K562 (cell line): ENCODE results near the gene ARNT2. TPM values are rescaled to one million over a fixed set of nuclear protein-coding genes. Genes with fewer than 3 reads are reported as not detected.

Experiments
- ATAC-seq: fragments of 200-7000 bp; cut with Tn5 transposase; 3 replicates; pipeline ENCODE4 v1.9.1; 2020; ENCODE audit warnings: moderate library complexity
- BruUV-seq: library from RNA; stranded (reverse); fragments of 400-500 nt; replicated peaks from 2 replicates; lab custom pipeline; 2021; lab: Mats Ljungman, UMichigan
- CTCF ChIA-PET: fragments of 300-600 bp; formaldehyde crosslinking; extraction: SDS; loops from one replicate; lab custom pipeline; 2021; ENCODE audit warnings: low intra/inter-chr PET ratio; lab: Yijun Ruan, JAX
- POLR2A ChIA-PET: fragments of 300-600, 350-650 bp; sonication (Branson Sonifier 250); formaldehyde crosslinking; extraction: SDS; loops from one replicate; lab custom pipeline; 2021; ENCODE audit warnings: antibody characterized with exemption, inconsistent platforms; lab: Yijun Ruan, JAX
- DNase-seq, 4 experiments: peaks; one replicate each; pipeline versions ENCODE4 v3.0.0 to v3.0.0-alpha.2; 2011 to 2018; ENCODE audit warnings: low spot score in 3 of 4, mixed read lengths in 3 of 4; ENCODE audit errors: extremely low read depth in 1 of 4
- FAIRE-seq: peaks from 2 replicates; lab custom pipeline; 2011; peaks lifted over from hg19 to GRCh38; lab: Jason Lieb, UNC
- H2AFZ ChIP-seq: 2 replicates; pipeline ENCODE4 v1.6.0; 2011; ENCODE audit warnings: low read depth, low read length, control low read depth, inconsistent platforms
- H3K27ac ChIP-seq: fragments of 200-600 bp; 3 replicates; pipeline ENCODE4 v1.8.0; 2011; ENCODE audit warnings: low read depth, mild to moderate bottlenecking, control low read depth, inconsistent platforms, low read length, moderate library complexity, mixed read lengths; ENCODE audit errors: extremely low read depth
- H3K27me3 ChIP-seq, 2 experiments: fragments of 300-600 bp in 1 of 2; 2 replicates in 1 of 2; 3 replicates in 1 of 2; pipeline versions ENCODE4 v1.6.0 to v1.8.0; 2011; ENCODE audit warnings: inconsistent platforms in 2 of 2, low read length in 2 of 2, mild to moderate bottlenecking in 1 of 2, mixed read lengths in 1 of 2, moderate library complexity in 1 of 2; ENCODE audit not compliant: control insufficient read depth in 2 of 2, insufficient read depth in 2 of 2
- H3K36me3 ChIP-seq: fragments of 300-600 bp; 3 replicates; pipeline ENCODE4 v1.8.0; 2011; ENCODE audit warnings: mild to moderate bottlenecking, low read length, inconsistent platforms; ENCODE audit not compliant: control insufficient read depth, insufficient read depth
- H3K4me1 ChIP-seq, 2 experiments: fragments of 200-600 bp in 1 of 2; replicated peaks in 1 of 2; 2 replicates in 1 of 2; 3 replicates in 1 of 2; pipeline versions ENCODE4 v1.5.1 to v1.8.0; 2011; ENCODE audit warnings: inconsistent platforms in 2 of 2, low read length in 2 of 2, mild to moderate bottlenecking in 1 of 2, mixed read lengths in 1 of 2, moderate library complexity in 1 of 2; ENCODE audit not compliant: control insufficient read depth in 2 of 2, insufficient read depth in 2 of 2
- H3K4me2 ChIP-seq: 2 replicates; pipeline ENCODE4 v1.6.1; 2011; ENCODE audit warnings: low read length, control low read depth, inconsistent platforms, mixed read lengths; ENCODE audit not compliant: insufficient read depth
- H3K4me3 ChIP-seq: fragments of 200-600 bp; sonication (generic), shearing (Covaris generic); 2 replicates; pipeline ENCODE4 v1.5.1; 2016; ENCODE audit warnings: control low read depth, inconsistent platforms
- H3K79me2 ChIP-seq: fragments of 200-600 bp; 3 replicates; pipeline ENCODE4 v1.8.0; 2011; ENCODE audit warnings: low read length, inconsistent platforms; ENCODE audit not compliant: control insufficient read depth, insufficient read depth
- H3K9ac ChIP-seq, 2 experiments: 2 replicates each; pipeline versions ENCODE4 v1.6.0 to v1.6.1; 2011; ENCODE audit warnings: low read depth in 2 of 2, low read length in 2 of 2, control low read depth in 1 of 2, inconsistent platforms in 1 of 2, mild to moderate bottlenecking in 1 of 2, mixed read lengths in 1 of 2; ENCODE audit not compliant: insufficient read depth in 1 of 2
- H3K9me1 ChIP-seq: one replicate; pipeline ENCODE4 v1.6.0; 2011; ENCODE audit warnings: inconsistent platforms, mild to moderate bottlenecking, low read length, moderate library complexity; ENCODE audit not compliant: control insufficient read depth, insufficient read depth
- H3K9me3 ChIP-seq: replicated peaks from 2 replicates; pipeline ENCODE4 v1.5.1; 2011; ENCODE audit warnings: low read depth, low read length, inconsistent platforms; ENCODE audit not compliant: control insufficient read depth, insufficient read depth
- H4K20me1 ChIP-seq: replicated peaks from 2 replicates; pipeline ENCODE4 v1.6.1; 2011; ENCODE audit warnings: low read length, inconsistent platforms, mixed read lengths; ENCODE audit not compliant: control insufficient read depth, insufficient read depth
- CTCF ChIP-seq, 3 experiments: IDR thresholded peaks in 2 of 3; conservative IDR thresholded peaks in 1 of 3; 2 replicates each; pipeline ENCODE4 v1.5.1; 2011 to 2012; ENCODE audit warnings: low read length in 3 of 3, mild to moderate bottlenecking in 3 of 3, control low read depth in 2 of 3, improper control_type of control experiment in 1 of 3, inconsistent platforms in 1 of 3, low read depth in 1 of 3, mixed read lengths in 1 of 3, moderate library complexity in 1 of 3; ENCODE audit not compliant: insufficient read depth in 2 of 3
- KDM1A ChIP-seq, 2 experiments: fragments of 450-650 bp; IDR thresholded peaks; 2 replicates each; pipeline ENCODE4 v1.6.1; 2016; ENCODE audit warnings: mild to moderate bottlenecking in 2 of 2
- NCOA6 ChIP-seq: fragments of 450-650 bp; IDR thresholded peaks from 2 replicates; pipeline ENCODE4 v1.6.1; 2017; ENCODE audit warnings: mild to moderate bottlenecking
- RAD21 ChIP-seq, 2 experiments: fragments of 250-450 bp in 1 of 2; fragments of 450-650 bp in 1 of 2; sonication (Bioruptor Pico) in 1 of 2; formaldehyde crosslinking in 1 of 2; IDR thresholded peaks in 1 of 2; conservative IDR thresholded peaks in 1 of 2; 2 replicates each; pipeline versions ENCODE4 v1.4.0 to v1.8.0; 2020 to 2022; ENCODE audit warnings: mild to moderate bottlenecking in 2 of 2, moderate library complexity in 1 of 2
- ZNF57 ChIP-seq: fragments of 450-650 bp; formaldehyde crosslinking; IDR thresholded peaks from 2 replicates; pipeline ENCODE4 v1.4.0; 2020; ENCODE audit warnings: mild to moderate bottlenecking, moderate library complexity
- ZNF695 ChIP-seq: fragments of 450-650 bp; formaldehyde crosslinking; IDR thresholded peaks from 2 replicates; pipeline ENCODE4 v1.4.0; 2020; ENCODE audit warnings: mild to moderate bottlenecking, moderate library complexity
- WGBS: fragments of 100-300 bp; shearing (Covaris generic); methylation state at CpG from one replicate; pipeline ENCODE4 v1.1.6; 2016; ENCODE audit warnings: low coverage, mixed read lengths; ENCODE audit not compliant: insufficient coverage; ENCODE audit errors: missing lambda C conversion rate; 5-methylcytosine and 5-hydroxymethylcytosine counted together
- in situ Hi-C: fragments of 300-500 bp; cut with MboI; formaldehyde crosslinking; loops from 4 replicates; pipeline ENCODE4 v1.15.0; 2018; ENCODE audit warnings: inconsistent platforms, mixed read lengths
- intact Hi-C: fragments of 100-400 bp; cut with micrococcal nuclease; formaldehyde crosslinking; loops from 2 replicates; pipeline ENCODE4 v1.14.2; 2022
- polyA plus RNA-seq, 8 experiments: library from polyadenylated mRNA; depleted of rRNA in 4 of 8; stranded (reverse) in 5 of 8; unstranded in 3 of 8; fragments of >200 nt; fragmentation: Nextera tagmentation in 2 of 8; fragmentation: Illumina TruSeq in 1 of 8; extraction: Ambion mirVana in 2 of 8; extraction: Trizol in 1 of 8; gene quantifications; 2 replicates each; pipeline versions ENCODE4 v1.2.1 to v1.2.3, GENCODE V29; 2011 to 2014; ENCODE audit warnings: inconsistent platforms in 1 of 8, missing spikeins in 1 of 8
- total RNA-seq, 7 experiments: library from RNA; depleted of rRNA in 6 of 7; stranded (reverse); fragments of >200 nt in 6 of 7; fragmentation: Illumina TruSeq in 2 of 7; extraction: Trizol in 2 of 7; gene quantifications; 2 replicates each; pipeline versions ENCODE4 v1.2.1 to v1.2.3, GENCODE V29; 2011 to 2021; ENCODE audit warnings: low replicate concordance in 1 of 7

ARNT2 gene
- total and polyA plus RNA-seq, 9 of the 15 experiments (the other 6 are each of a cell fraction or from before 2014, with no cell fraction given) = 0.01 TPM; not detected in 8

DNA sequence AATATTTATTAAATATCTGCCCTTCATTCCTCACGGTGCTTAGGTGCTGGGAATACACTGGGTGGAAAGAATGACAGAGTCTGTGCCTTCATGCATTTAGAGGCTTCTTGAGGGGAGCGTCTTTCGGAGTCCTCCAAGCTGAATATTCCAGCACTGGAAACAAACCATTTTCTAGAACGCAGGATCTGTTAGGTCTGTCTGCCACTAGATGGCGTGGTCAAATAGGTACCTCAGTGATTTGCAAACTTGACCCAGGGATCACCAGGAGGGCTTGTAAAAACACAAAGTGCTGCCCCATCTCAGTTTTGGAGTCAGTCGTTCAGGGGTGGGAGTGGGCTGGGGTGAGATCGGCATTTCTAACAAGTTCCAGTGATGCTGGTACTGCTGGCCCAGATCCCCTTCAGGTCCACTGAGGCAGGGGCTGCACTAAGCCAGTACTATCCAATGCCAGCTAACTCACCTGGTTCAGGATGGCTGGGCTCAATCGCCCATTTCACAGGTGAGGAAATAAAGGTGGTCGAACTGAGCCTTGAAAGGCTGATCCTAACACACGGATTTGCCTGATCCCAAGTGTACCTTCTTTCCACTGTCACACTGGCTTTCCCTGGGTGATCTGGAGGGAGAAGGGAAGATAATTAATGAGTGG lies 14.8 kb downstream of the ARNT2 start:
- Histone ChIP-seq H2AFZ (no peak overlapping the region), H3K36me3 (no peaks in the 10 kb centered on the region), H3K4me1 (no peaks in the 10 kb centered on the region), H3K9me3 (no peaks in the 10 kb centered on the region), H3K9ac (no peak overlapping the region), H3K79me2 (no peaks in the 10 kb centered on the region), H3K9me1 (no peaks in the 10 kb centered on the region), H4K20me1 (no peaks in the 10 kb centered on the region; the same call in none of the 2 replicates), H3K4me3 (no peak overlapping the region), H3K4me2 (no peak overlapping the region), H3K27ac (no peak overlapping the region), H3K27me3 (peaks cover 0 to 2% of the 10 kb centered on the region in 2 experiments; a peak in 2 of 5 replicates)
- peak; percentile 90 for FAIRE-seq
- ChIA-PET POLR2A (interaction anchor here (0.6 kb wide), 1 partner anchor 21 kb away, joined by 4 read pairs; no protein-coding TSS in a partner anchor), CTCF (interaction anchor here (0.7 kb wide), 1 partner anchor 551 kb away, joined by 4 read pairs; no protein-coding TSS in a partner anchor)
- BruUV-seq = no TSS peak
- in situ Hi-C loops = no loop called here
- under 1% methylated on average over 10 of the region's 10 CpGs for WGBS
- peak; percentile 79 for ATAC-seq
- intact Hi-C loops = no loop called here
- TF ChIP-seq NCOA6 = no peak
- no peak for TF ChIP-seq ZNF57 (CRISPR knock-in tag)
- TF ChIP-seq KDM1A (IDR thresholded peaks at IDR 0.05) = no peak
- TF ChIP-seq ZNF695 (CRISPR knock-in tag) = no peak
- TF ChIP-seq RAD21 (CRISPR knock-in tag; conservative IDR thresholded peaks at IDR 0.05 in 1 of 2, IDR thresholded peaks at IDR 0.05 in 1 of 2) = peak in 1 of 2 experiments; percentile 43; a peak in 2 of 4 replicates
- TF ChIP-seq CTCF (IDR thresholded peaks at IDR 0.05 in 2 of 3, conservative IDR thresholded peaks at IDR 0.05 in 1 of 3; ENCODE audit: insufficient read depth in 2 of 3, low read depth in 1 of 3, low read length in 3 of 3) = peak; percentile 63 to 71 (median 67)
- DNase-seq = peak; percentile 19 to 63 (median 33)
